ENCODE measurements around the gene COL26A1.
"Not testable (repeated sequence)": the region's sequence is repeated elsewhere in the genome, so short reads cannot be mapped to it uniquely, and the experiment has no call there.

The COL26A1 gene

DNA sequence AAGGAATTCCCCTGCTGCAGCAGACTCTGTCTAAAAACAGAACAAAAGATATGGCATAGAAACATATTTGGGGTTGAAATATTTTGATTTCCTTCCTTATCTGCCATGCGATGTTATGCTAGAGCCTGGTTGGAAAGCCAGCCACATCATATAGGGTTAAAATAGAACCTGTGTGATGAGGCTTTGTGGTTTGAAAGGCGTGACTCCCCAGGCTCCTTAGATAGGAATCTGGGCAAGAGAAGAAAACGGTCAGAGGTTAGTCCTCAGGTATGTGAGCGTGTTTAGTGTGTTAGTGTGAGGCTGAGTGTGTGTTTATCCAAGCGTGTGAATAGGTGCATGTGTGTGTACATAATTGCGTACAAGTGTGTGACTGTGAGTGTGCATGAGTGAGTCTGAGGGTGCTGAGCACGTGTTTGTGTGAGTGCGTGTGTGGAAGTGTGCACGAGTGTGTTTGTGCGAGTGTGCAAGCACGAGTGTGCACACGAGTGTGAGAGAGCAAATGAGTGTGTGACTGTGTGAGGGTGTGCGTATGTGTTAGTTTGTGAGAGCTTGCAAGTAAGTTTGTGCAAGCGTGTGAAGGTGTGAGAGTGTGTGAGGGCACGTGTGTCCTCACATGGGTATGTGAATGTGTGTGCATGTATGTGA lies 79.9 kb downstream of the COL26A1 start:
- no peak for DNase-seq (ENCODE audit: low read depth)

- DNase-seq (ENCODE audit: low read depth), result no peak
Measured at GRCh38 chr7:101450064-101450463, 87.4 kb downstream of the COL26A1 start.

- DNase-seq (ENCODE audit: low read depth), result no peak
Measured at GRCh38 chr7:101453617-101454016, 90.9 kb downstream of the COL26A1 start.

DNA sequence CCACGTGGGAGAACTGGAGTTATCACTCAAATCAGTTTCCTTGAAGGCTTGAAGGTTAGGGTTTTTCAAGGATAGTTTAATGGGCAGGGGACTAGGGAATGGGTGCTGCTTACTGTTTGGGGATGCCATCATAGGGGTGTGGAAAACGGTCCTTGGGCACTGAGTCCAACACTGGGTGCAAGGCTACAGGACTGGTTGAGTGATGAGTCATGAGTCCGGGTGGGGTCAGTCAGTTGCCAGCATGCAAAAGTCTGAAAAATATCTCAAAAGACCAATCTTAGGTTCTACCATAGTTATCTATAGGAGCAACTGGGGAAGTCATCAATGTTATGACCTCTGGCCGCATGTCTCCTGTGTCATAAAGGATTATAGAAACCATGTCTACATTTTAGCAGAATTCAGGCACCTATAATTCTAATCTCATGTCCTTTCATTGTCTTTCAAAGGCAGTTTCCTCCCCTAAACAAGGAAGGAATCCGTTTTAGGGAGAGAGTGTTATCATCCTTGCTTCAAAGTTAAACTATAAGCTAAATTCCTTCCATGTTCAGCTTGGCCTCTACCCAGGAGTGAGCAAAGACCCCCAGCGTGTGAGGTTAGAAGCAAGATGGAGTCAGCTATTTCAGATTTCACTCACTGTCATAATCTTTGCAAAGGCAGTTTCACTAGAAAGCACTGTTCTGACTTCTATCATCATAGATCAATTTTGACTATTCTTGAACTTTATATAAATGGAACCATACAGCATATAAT lies 94.5 kb downstream of the COL26A1 start:
- no peak for DNase-seq (ENCODE audit: low read depth)

GRCh38 chr7:101465131-101465530 lies 102.5 kb downstream of the COL26A1 start:
- DNase-seq (ENCODE audit: low read depth), result no peak

- no peak for DNase-seq (ENCODE audit: low read depth)
Measured at GRCh38 chr7:101465576-101466196, 103.0 kb downstream of the COL26A1 start.

- no peak for DNase-seq (ENCODE audit: low read depth)
Measured at GRCh38 chr7:101466871-101467270, 104.2 kb downstream of the COL26A1 start.

DNA sequence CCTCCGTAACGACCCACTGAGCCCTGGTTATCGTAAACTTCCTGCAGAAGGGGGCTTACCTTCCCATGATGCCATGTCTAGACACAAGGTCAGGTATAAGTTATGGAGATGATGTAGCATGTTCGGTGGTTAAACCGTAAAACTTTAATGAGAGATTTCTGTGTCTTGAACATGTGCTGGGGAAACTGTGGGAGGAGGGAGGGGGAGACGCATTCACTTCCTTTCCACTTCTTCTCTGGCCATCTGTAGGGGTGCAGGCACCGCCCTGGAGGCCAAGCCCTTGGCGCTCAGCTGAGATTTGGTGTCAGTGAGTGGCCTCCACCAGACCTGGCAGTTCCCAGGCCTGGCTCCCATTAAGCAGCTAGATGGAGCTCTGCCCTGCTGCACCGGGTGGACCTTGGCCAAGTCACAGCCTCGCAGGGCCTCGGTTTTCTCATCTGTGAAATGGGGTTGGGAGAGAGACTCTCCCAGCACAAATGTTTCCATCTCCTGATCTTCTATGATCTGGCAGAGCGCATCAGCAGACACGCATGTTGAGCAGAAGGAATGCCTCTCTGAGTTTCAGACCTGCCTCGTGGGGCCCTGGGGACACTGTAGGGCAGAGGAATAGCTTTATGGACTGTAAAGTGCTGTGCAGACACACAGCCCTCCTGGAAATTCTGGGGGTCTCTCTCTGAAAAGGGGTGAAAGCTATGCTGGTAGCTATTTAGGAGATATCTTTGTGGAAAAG lies 106.0 kb downstream of the COL26A1 start:
- no peak for DNase-seq (ENCODE audit: low read depth)

DNA sequence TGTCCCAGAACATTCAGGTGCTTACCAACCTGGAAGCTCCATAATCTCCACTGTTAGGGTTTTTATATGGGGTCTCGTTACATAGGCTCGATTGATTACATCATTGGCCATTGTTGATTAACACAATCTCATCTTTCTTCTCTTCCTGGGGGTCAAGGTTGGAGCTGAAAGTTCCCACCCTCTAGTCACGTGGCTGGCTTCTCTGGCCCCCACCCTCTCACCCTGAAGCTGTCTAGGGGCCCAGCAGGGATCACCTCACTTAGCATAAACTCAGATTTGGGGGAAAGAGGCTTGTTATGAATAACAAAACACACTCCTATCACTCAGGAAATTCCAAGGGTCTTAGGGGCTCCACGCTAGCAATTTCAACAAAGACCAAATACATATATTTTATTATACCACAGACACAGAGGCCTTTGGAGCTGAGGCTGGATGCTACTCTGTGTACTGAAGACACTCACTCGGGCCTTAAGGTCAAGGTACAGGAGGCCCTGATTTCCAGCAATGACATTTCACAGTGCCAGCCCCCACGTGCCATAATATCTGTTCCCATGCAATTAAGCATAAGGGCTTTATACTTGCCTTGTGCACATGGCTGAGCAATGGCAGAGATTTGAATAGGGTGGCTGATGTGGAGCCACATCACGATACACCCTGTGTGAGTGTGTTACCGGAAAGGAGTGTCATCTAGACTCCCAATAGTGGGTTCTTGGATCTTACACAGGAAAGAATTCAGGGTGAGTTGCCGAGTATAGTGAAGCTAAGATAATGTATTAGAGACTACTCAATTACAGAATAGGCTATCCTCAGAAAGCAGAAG lies 108.2 kb downstream of the COL26A1 start:
- no peak for DNase-seq (ENCODE audit: low read depth)

DNA sequence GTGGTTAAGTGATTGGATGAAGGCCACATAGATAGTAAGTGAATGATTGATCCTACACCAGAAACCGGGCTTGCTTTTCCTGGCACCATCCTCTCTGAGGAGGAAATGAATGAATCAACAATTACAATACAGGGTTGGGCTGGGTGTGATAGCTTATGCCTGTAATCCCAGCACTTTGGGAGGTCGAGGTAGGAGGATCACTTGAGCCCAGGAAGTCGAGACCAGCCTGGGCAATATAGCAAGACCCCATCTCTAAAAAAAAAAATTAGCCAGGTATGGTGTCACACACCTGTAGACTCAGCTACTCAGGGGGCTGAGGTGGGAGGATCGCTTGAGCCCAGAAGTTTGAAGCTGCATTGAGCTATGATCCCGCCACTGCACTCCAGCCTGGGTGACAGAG lies 111.5 kb downstream of the COL26A1 start:
- DNase-seq (ENCODE audit: low read depth), result no peak

- not testable (repeated sequence) for DNase-seq (ENCODE audit: low read depth)
Measured at GRCh38 chr7:101475691-101476090, 113.0 kb downstream of the COL26A1 start.

DNA sequence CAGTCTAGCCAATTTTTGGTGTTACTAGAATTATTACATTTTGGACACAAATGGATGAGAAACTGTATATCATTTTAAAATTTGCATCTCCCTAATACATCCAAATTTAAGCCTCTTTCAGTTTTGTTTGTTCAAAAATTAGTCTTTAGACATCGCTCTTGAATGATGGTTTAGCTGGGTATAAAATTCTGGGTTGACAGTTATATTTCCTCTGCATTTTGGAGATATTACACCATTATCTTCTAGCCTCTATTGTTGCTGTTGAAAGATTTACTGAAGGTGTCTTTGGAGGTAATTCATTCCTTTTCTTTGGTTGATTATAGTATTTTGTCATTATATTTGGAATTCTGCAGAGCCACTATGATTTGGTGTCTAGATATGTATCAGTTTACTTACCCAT lies 116.5 kb downstream of the COL26A1 start:
- DNase-seq (ENCODE audit: low read depth), result no peak

- DNase-seq (ENCODE audit: low read depth), result not testable (repeated sequence)
Measured at GRCh38 chr7:101486056-101486432, 123.4 kb downstream of the COL26A1 start.

DNA sequence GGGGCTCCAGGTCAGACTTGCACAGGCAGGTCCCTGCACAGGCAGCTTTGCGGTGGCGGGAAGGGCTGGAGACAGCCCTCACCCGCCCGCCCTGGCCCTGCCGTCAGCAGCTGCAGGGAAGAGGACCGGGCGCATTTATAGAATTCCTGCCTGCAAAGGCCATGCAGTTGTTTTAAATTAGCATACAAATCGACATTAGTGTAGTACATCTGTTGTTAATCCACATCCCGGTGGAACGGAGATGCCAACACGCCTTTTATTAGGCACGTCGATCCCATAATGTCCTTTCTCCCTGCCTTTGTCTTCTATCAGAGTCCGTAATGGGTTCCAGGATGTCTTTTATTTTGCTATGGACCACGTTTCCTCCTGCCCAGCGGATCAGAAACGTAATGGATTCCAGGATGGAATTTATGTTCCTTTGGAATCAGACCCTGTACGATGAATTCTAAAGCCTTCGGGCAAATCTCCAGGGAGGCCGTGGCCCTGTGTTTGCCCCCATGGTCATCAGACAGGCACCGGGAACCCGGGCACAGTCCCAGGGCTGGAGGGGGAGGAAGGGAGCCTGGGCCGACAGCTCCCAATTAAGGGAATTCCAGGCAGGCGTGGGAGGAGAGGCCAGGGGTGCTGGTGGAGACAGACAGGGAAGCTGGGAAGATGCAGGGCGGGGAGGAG lies 123.9 kb downstream of the COL26A1 start:
- DNase-seq (ENCODE audit: low read depth), result no peak

DNA sequence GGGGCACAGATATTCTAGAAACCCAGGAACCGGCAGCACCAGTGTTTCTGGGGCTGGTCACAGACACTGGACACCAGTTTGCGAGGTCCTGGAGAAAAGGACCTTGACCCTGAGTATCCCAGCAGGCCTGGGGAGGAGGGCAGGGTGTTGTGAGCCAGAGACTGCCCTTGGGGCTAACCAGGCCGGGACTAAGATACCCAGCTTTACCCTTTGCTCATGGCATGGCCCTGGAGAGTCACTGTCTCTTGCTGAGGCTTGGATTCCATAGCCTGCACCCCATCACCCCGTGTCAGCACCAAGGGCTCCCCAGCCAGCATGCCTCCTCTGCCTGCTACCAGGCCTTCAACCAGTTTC lies 124.4 kb downstream of the COL26A1 start:
- no peak for DNase-seq (ENCODE audit: low read depth)

DNA sequence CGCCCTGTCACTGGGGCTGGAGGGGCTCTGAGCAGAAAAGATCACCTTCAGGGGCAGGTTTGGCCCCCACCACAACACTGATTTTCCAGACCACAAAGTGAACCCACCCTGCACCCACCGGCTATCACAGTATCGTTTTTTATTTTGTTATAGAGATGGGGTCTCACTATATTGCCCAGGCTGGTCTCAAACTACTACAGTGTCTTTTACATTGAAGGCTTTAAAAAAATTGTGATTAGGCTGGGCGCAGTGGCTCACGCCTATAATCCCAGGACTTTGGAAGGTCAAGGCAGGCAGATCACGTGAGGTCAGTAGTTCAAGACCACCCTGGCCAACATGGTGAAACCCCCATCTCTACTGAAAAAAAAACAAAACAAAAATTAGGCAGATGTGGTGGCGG lies 125.1 kb downstream of the COL26A1 start:
- no peak for DNase-seq (ENCODE audit: low read depth)

DNA sequence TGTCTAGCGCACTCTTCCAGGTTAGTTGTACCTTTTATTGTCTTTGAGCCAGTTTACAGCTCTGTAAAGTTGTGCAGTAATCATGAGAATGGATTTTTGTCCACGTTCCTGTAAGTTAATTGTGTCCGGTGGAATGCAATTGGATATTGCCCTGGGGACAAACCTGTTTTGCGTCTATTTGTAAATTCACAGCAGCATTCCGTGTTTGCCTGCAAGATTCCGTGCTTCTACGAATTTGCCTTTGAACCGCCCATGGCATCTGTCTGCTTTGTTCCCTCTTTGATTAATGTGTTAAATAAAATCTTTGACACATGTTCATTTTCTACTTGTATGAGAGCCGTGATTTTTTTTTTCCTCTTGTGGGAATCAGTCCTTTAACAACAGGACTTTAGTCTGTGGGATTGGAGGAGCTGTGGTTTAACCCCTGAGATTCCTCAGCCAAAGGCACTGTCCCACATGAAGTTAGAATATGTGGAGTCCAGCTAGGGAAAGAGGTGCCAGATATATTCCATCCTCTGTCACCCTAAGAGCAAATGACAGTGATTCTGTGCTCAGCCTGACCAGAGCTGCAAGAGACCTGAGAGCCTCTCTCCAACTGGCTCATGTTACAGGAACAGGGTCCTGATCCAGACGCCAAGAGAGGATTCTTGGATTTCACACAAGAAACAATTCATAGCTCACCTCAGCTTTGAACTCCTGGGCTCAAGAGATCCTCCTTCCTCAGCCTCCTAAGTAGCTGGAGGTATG lies 126.3 kb downstream of the COL26A1 start:
- no peak for DNase-seq (ENCODE audit: low read depth)

DNA sequence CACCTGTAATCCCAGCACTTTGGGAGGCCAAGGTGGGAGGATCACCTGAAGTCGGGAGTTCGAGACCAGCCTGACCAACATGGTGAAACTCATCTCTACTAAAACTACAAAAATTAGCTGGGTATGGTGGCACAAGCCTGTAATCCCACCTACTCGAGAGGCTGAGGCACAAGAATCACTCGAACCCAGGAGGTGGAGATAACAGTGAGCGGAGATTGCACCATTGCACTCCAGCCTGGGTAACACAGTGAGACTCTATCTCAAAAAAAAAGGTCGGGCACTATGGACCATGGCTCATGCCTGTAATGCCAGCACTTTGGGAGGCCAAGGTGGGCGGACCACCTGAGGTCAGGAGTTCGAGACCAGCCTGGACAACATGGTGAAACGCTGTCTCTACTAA lies 127.8 kb downstream of the COL26A1 start:
- not testable (repeated sequence) for DNase-seq (ENCODE audit: low read depth)

DNA sequence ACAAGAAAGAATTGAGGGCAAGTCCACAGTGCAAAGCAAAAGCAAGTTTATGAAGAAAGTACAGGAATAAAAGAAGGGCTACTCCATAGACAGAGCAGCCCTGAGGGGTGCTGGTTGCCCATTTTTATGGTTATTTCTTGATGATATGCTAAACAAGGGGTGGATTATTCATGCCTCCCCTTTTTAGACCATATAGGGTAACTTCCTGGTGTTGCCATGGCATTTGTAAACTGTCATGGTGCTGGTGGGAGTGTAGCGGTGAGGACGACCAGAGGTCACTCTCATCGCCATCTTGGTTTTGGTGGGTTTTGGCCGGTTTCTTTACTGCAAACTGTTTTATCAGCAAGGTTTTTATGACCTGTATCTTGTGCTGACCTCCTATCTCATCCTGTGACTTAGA lies 128.8 kb downstream of the COL26A1 start:
- DNase-seq (ENCODE audit: low read depth), result not testable (repeated sequence)

GRCh38 chr7:101494602-101495329 lies 132.1 kb downstream of the COL26A1 start:
- no peak for DNase-seq (ENCODE audit: low read depth)
